ENCODE measurements around the gene DBX1. TPM values are rescaled to one million over a fixed set of nuclear protein-coding genes. Genes with fewer than 3 reads are reported as not detected.

The DBX1 gene
- total and polyA plus RNA-seq, 2 experiments from 2014 or later: not detected

DNA sequence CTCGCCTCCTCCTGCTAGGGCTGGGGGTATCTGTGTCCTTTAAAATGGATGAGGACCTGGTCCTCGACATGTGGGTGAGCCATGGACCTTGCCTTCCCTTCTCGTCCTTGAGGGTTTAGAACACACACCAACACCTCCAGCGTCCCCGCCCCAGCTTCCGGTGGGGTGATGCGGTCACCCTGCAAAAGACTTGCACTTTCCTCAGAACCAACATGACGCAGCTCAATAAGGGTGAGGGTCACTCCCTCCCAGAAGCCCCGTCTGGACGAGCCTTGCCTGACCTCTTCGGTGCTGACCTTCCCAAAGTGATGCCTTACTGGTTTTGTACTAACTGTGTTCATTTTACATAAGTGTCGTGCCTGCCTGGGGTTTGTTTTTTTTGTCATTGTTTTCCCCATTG lies 41.0 kb downstream of the DBX1 start (continued):
- TF ChIP-seq, protein P1, sequence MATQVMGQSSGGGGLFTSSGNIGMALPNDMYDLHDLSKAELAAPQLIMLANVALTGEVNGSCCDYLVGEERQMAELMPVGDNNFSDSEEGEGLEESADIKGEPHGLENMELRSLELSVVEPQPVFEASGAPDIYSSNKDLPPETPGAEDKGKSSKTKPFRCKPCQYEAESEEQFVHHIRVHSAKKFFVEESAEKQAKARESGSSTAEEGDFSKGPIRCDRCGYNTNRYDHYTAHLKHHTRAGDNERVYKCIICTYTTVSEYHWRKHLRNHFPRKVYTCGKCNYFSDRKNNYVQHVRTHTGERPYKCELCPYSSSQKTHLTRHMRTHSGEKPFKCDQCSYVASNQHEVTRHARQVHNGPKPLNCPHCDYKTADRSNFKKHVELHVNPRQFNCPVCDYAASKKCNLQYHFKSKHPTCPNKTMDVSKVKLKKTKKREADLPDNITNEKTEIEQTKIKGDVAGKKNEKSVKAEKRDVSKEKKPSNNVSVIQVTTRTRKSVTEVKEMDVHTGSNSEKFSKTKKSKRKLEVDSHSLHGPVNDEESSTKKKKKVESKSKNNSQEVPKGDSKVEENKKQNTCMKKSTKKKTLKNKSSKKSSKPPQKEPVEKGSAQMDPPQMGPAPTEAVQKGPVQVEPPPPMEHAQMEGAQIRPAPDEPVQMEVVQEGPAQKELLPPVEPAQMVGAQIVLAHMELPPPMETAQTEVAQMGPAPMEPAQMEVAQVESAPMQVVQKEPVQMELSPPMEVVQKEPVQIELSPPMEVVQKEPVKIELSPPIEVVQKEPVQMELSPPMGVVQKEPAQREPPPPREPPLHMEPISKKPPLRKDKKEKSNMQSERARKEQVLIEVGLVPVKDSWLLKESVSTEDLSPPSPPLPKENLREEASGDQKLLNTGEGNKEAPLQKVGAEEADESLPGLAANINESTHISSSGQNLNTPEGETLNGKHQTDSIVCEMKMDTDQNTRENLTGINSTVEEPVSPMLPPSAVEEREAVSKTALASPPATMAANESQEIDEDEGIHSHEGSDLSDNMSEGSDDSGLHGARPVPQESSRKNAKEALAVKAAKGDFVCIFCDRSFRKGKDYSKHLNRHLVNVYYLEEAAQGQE (IDR thresholded peaks at IDR 0.05; ENCODE audit: unreplicated experiment): no peak
- no peak for TF ChIP-seq EZH2phosphoT487 (IDR thresholded peaks at IDR 0.05; ENCODE audit: unreplicated experiment)
- TF ChIP-seq EZH2 (IDR thresholded peaks at IDR 0.05; ENCODE audit: low read depth, unreplicated experiment): no peak

GRCh38 chr11:20118209-20118608 lies 42.1 kb downstream of the DBX1 start:
- H3K4me1 Mint-ChIP-seq: no peaks in the 10 kb centered on the region
- peaks cover 14% of the 10 kb centered on the region for H3K36me3 ChIP-seq (ENCODE audit: insufficient read depth)
- no peak overlapping the region for H3K4me3 ChIP-seq
- H3F3A ChIP-seq (replicated peaks; ENCODE audit: low read depth): no peaks in the 10 kb centered on the region
- H3K36me3 Mint-ChIP-seq (ENCODE audit: low read depth): peaks cover 62% of the 10 kb centered on the region
- H3K9me2 ChIP-seq (ENCODE audit: insufficient read depth): no peaks in the 10 kb centered on the region
- no peaks in the 10 kb centered on the region for H3K9me3 Mint-ChIP-seq
- ATAC-seq (no peak), DNase-seq (ENCODE audit: low spot score) (no peak)
- 0 out of 2 replicates have a peak, but pooled peaks cover 3% of the 10 kb centered on the region for H4K20me1 ChIP-seq (replicated peaks; ENCODE audit: insufficient read depth)
- no peak overlapping the region for H3K4me2 ChIP-seq
- no peak overlapping the region for H3K4me3 Mint-ChIP-seq
- H3K27me3 ChIP-seq (ENCODE audit: insufficient read depth): no peaks in the 10 kb centered on the region
- no peaks in the 10 kb centered on the region for H3K27me3 Mint-ChIP-seq (ENCODE audit: insufficient read depth, low read depth, poor library complexity)
- H3K4me1 ChIP-seq (ENCODE audit: insufficient read depth): no peaks in the 10 kb centered on the region
- H3K27ac ChIP-seq (ENCODE audit: low read depth): no peak overlapping the region
- TF ChIP-seq JUNB (IDR thresholded peaks at IDR 0.05; ENCODE audit: unreplicated experiment): no peak
- TF ChIP-seq, protein P1 (IDR thresholded peaks at IDR 0.05; ENCODE audit: unreplicated experiment): no peak
- TF ChIP-seq ZNF331 (CRISPR knock-in tag; IDR thresholded peaks at IDR 0.05; ENCODE audit: low read depth): no peak
- TF ChIP-seq ZNF462 (CRISPR knock-in tag; IDR thresholded peaks at IDR 0.05): no peak
- no peak for TF ChIP-seq STAT1 (IDR thresholded peaks at IDR 0.05; ENCODE audit: unreplicated experiment)
- TF ChIP-seq NANOG (IDR thresholded peaks at IDR 0.05; ENCODE audit: borderline replicate concordance): no peak
- no peak for TF ChIP-seq CREB1 (CRISPR knock-in tag; IDR thresholded peaks at IDR 0.05; ENCODE audit: low read depth)
- no peak overlapping the region for H2AFZ ChIP-seq
- no peak overlapping the region for H3K27ac Mint-ChIP-seq
- H3K79me2 ChIP-seq (replicated peaks; ENCODE audit: insufficient read depth): no peaks in the 10 kb centered on the region
